Measurements from ENCODE around the gene ADTRP.

GRCh38 chr6:11783524-11784064 lies 5.0 kb upstream of the ADTRP start:
- TF ChIP-seq CTCF (IDR thresholded peaks at IDR 0.05) (no peak), POLR2A (IDR thresholded peaks at IDR 0.05) (no peak)
